Renal pelvis (tissue), 4 donors: ENCODE results near the gene XRRA1. TPM values are rescaled to one million over a fixed set of nuclear protein-coding genes. Genes with fewer than 3 reads are reported as not detected.

Experiments used
- DNase-seq: peaks from one replicate; pipeline ENCODE4 v3.0.0-alpha.2; 2013
- polyA plus RNA-seq, 3 donors: library from polyadenylated mRNA; unstranded; fragments of 120-200 nt; gene quantifications; one replicate each; pipeline ENCODE4 v1.2.1, GENCODE V29; 2013; ENCODE audit not compliant: insufficient read length in 3 of 3

XRRA1 gene
- polyA plus RNA-seq, 3 donors = 8.3 to 17.4 (median 13.9) TPM

GRCh38 chr11:74952752-74953151 lies 3.9 kb upstream of the XRRA1 start:
- no peak for DNase-seq

GRCh38 chr11:74951226-74951625 lies 2.3 kb upstream of the XRRA1 start:
- no peak for DNase-seq

- no peak for DNase-seq
Observed at GRCh38 chr11:74950374-74950969, 1.6 kb upstream of the XRRA1 start.

GRCh38 chr11:74949753-74950137 lies 854 bp upstream of the XRRA1 start:
- DNase-seq = no peak

GRCh38 chr11:74948546-74948897 lies 369 bp downstream of the XRRA1 start:
- no peak for DNase-seq

GRCh38 chr11:74942073-74942759 lies 6.7 kb downstream of the XRRA1 start:
- no peak for DNase-seq

- no peak for DNase-seq
Observed at GRCh38 chr11:74941492-74941891, 7.4 kb downstream of the XRRA1 start.

- DNase-seq = no peak
Observed at GRCh38 chr11:74937696-74938475, 11.0 kb downstream of the XRRA1 start.

GRCh38 chr11:74936976-74937375 lies 11.9 kb downstream of the XRRA1 start:
- DNase-seq = no peak

GRCh38 chr11:74936087-74936486 lies 12.8 kb downstream of the XRRA1 start:
- DNase-seq = no peak

GRCh38 chr11:74935285-74935684 lies 13.6 kb downstream of the XRRA1 start:
- DNase-seq = no peak

GRCh38 chr11:74933765-74934164 lies 15.1 kb downstream of the XRRA1 start:
- DNase-seq = no peak

- DNase-seq = no peak
Observed at GRCh38 chr11:74932797-74933196, 16.1 kb downstream of the XRRA1 start.

- DNase-seq = no peak
Observed at GRCh38 chr11:74932169-74932568, 16.7 kb downstream of the XRRA1 start.

GRCh38 chr11:74929431-74930363 lies 19.2 kb downstream of the XRRA1 start:
- DNase-seq = peak; percentile 89

GRCh38 chr11:74927496-74927895 lies 21.4 kb downstream of the XRRA1 start:
- DNase-seq = no peak

- DNase-seq = no peak
Observed at GRCh38 chr11:74926304-74927030, 22.4 kb downstream of the XRRA1 start.

GRCh38 chr11:74925281-74925680 lies 23.6 kb downstream of the XRRA1 start:
- DNase-seq = no peak

GRCh38 chr11:74923125-74923524 lies 25.8 kb downstream of the XRRA1 start:
- no peak for DNase-seq

- DNase-seq = no peak
Observed at GRCh38 chr11:74909812-74910211, 39.1 kb downstream of the XRRA1 start.

GRCh38 chr11:74909385-74909784 lies 39.5 kb downstream of the XRRA1 start:
- no peak for DNase-seq
